GM20431 (cell line): ENCODE data around the gene ANKRD11.
"Not testable (repeated sequence)": the region's sequence is repeated elsewhere in the genome, so short reads cannot be mapped to it uniquely, and the experiment has no call there.

Source experiments
- in situ Hi-C: fragments of 300-500 bp; cut with MseI, MboI; formaldehyde crosslinking; loops from one replicate; pipeline ENCODE4 v1.15.0; 2020; ENCODE audit warnings: low sequenced_read_pairs; ENCODE audit not compliant: unreplicated experiment

ANKRD11 gene

DNA sequence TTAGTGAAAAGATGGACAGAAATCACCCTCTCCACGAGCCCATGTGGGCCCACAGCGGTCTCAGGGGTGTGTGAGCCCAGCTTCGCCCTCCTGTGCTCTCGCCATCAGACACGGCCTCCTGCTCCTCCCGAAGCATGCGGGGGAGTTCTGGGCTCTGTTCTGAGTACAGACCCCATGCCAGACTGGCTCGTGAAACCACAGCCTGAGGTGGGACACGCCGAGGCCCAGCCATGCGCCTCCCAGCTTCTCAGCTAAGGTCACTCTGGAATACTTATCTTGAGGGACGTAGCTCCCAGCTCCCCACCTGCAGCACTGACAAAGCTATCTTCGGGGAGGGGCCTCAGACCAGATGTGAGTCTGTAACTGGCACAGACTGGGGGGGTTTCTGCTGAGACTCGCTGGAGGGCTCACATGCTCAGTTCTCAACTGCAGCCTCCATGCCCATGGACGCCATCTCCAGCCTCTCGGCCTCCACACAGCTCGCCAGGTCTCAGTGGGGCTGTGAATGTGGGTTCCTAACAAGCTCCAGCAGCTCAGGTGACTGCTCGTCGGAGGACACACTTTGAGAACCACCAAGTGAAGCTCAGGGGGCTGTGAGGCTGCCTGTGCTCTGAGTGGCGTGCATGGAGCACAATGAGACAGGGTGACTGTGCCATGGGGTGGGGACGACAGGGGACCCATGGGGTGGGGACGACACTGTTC, 177.6 kb downstream of the ANKRD11 start:
- in situ Hi-C loops, result no loop called here

DNA sequence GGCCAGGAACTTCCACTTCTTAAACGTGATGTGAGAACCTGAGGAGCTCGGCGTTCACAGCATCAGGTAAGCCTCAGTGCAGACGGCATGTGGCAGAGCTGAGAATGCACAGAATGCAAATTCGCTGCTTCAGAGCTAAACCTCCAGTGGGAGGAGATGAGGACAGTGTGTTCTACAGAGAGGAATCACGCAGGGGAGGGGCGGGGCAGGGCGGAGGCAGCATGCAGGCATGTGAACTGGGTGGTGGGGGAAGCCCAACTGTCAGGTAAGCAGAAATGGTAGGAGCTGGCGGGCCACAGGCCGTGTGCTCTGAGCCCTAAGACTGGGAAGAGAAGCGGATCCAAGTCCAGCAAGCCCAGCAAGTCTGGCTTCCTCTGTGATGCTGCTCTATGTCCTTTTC, 178.2 kb downstream of the ANKRD11 start:
- in situ Hi-C loops, result no loop called here

DNA sequence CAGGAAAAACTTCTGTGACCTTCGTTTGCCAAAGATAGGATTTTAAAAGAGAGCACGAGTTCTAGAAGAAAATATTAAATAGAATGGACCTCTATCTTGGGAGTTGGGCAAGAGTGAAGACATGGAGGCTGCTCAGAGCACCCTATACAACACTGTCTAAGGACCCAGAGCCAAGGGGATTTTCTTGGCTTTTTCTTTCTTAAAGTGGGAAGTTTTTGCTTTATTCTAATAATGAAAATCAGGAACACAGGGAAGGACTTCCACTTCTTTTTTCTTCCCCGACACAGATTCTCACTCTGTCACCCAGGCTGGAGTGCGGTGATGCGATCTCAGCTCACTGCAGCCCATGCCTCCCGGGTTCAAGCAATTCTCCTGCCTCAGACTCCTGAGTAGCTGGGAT, 178.7 kb downstream of the ANKRD11 start:
- in situ Hi-C loops, result no loop called here

DNA sequence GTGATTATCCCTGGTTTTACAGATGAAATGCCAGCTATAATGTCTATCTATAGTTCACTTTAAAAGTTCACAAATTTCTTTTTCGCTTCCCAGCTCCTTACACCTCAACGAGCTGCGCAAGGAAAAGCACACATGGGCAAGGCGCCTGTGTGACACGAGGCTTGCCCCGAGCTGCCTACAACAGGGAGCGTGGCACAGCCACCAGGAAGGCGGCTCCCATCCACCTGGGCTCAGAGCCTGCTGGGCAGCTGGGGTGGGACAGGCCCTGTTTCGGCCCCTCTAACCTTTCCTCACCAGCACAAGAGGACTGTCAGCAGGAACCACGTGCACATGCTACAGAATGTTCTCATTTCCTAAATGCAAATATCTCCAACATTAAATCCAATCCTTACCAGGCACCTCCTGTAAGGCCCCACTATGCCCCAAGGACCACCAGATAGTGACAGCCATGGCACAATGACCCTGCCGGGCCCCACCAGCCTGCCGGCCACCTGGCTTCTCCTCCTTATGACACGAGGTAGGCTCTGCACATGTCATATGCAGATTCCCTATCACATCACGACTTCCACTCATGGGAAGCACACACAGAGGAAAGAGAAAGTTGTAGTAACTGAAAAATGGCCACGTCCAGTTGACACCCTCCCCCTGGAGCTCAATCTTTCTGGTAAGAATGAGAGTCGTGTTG, 180.8 kb downstream of the ANKRD11 start:
- in situ Hi-C loops, result no loop called here

DNA sequence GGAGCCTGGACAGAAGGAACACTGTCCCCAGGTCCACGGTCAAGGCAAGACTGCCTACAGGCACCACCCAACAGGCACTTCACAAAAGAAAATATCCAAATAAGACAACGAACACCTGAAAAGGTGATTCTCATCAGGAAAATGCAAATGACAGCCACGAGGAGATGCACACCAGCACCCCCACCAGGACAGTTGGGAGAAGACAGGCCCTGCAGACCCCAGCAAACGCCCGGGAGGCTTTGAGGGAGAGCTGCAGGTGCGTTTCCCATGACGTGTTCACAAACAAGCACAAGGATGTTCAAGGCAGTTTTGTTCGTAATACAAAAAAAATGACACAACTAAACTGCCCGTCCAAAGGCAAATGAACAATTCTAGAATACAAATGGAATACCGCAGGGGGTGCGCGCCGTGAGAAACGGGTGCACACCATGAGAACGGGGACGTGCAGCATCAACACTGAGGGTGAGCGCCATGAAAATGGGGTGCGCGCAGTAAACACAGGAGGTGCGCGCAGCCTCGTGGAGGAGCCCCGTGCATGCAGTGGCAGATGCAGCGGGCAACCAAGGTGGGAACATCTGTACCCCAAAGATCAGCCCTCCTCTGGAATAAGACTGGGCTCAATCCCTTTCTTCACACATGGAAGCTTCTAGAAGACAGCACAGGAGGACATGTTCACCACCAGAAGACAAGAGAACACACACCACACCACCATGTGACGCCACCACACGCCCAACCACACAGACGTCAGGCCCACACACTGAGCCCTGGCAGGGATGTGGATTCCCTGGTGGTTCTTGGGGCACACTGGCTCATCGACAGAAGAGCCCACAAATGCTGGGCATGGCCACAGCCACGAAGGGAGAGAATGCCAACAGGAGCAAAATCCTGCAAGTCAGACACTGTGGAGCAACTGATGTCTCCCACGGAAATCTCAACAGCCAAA, 181.7 kb downstream of the ANKRD11 start:
- in situ Hi-C loops, result no loop called here

DNA sequence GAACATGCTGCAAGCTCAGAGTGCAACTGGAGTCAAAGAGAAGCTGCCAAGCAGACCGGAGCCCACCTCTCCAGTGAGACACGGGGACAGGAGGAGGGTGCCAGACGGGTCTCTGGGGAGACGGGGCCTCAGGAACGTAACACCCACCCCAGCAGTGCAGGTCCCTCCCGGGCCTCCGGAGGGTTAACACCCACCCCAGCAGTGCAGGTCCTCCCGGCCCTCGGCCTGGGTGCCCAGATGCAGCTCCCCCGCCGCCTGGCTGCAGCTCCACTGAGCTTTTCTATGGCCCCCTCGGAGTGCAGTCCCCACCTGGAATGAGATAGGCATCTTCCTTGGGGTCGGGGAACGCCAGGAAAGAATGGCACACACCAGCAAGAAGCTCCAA, 182.9 kb downstream of the ANKRD11 start:
- in situ Hi-C loops, result no loop called here

DNA sequence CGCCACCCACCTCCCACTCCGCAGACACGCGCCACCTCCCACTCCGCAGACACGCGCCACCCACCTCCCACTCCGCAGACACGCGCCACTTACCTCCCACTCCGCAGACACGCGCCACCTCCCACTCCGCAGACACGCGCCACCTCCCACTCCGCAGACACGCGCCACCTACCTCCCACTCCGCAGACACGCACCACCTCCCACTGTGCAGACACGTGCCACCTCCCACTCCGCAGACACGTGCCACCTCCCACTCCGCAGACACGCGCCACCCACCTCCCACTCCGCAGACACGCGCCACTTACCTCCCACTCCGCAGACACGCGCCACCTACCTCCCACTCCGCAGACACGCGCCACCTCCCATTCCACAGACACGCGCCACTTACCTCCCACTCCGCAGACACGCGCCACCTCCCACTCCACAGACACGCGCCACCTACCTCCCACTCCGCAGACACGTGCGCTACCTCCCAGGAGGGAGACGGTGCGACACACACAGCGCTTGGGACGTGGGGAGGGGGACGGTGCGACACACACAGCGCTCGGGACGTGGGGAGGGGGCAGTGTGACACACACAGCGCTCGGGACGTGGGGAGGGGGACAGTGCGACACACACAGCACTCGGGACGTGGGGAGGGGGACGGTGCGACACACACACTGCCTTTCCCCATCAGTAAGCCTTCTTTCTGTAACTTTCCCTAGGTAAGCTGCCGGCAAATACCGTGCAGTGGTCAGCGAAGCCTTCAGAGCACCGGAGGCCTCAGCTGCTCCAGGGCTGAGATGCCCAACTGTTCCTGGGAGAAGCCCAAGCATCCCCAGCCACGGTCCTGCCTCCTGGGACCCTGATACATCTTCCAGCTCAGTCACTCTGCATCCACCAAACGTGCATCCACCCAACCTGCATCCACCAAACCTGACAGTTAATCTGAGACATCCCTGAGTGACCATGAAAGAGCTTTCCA, 183.6 kb downstream of the ANKRD11 start:
- in situ Hi-C loops, result not testable (repeated sequence)

DNA sequence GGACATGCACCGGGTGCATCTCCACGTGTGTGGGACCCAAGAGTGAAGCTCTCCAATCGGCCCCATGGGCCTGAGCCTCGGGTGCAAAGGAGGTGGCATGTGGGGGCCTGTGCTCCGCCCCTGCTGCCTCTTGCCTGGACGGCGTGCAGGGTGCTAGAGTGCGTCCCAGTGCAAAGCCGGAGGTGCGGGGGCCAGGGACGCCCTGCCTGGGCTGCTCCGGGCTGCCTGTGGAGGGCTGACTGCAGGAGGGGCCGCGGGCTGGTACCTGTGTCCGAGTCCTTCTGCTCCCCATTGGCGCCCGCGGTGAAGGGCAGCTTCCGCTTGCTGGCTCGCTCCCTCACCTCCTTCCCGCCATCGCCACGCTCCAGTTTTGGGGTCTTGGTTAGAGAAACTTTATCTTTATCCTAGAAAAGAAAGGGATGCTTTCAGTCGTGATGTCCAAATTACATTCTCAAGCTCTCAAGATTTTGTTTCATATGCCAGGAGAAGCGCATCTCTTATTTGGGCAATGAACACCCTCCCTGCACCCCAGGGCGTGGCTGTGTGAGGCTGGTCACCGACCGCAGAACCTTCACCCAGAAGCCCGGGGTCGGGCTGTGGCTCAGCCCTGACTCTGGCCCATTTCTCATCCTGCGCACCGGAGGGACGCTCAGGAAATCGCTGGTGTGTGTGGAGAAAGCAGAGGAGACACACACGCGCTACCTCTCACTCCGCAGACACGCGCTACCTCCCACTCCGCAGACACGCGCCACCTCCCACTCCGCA, 185.2 kb downstream of the ANKRD11 start:
- in situ Hi-C loops, result no loop called here

DNA sequence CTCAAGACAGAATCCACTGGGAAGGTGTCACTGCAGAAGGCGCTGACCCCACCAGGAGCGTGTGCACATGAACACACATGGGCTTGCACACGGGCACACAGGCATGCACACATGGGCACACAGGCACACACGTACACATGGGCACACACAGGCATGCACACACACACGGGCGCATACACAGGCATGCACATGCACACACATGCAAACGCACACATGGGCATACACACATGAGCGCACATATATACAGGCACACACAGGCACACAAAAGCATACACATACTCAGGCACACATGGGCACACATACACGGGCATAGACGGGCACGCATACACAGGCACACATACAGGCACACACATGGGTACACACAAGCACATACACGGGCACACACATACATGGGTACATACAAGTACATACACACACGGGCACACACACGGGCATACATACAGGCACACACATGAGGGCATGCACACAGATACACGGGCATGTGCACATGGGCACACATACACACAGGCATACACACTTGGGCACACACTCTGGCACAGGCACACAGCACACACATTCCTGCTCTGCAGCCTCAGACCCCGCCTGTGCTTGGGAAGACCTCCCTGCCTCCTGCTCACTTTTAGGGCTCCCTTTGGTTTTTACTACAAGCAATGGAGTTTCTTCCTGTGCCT, 186.0 kb downstream of the ANKRD11 start:
- in situ Hi-C loops, result no loop called here

DNA sequence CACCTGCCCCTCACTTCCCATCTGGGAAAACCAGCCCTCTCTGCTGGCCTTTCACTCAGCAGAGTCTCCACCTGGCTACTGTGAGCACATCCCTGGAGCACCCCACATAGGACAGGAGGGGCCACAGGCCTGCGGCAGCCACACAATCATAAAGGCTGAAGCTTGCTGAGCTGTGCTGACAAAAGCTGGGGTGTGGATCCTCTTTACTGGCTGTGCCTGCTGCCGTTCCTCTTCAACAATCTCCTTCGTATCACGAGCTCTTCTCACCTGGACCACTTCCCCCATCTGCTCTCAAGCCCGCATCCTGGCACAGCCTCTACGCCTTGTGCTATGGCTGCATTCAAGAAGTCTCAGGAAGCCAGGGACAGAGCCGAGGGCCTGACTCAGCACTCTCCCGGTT, 186.7 kb downstream of the ANKRD11 start:
- in situ Hi-C loops, result no loop called here

DNA sequence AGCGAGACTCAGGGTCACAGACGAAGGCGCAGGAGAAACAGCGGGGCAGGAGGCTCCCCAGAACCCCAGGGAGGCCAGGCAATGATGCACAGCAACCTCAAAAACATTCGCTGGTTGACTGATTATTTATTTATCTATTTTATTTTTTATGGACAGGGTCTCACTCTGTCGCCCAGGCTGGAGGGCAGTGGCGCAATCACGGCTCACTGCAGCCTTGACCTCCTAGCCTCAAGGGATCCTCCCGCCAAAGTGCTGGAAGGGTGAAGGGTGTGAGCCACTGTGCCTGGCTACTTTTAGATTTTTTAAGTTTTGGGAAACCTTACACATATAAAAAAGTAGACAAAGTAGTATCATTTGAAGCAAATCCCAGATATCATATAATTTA, 189.4 kb downstream of the ANKRD11 start:
- in situ Hi-C loops, result no loop called here

DNA sequence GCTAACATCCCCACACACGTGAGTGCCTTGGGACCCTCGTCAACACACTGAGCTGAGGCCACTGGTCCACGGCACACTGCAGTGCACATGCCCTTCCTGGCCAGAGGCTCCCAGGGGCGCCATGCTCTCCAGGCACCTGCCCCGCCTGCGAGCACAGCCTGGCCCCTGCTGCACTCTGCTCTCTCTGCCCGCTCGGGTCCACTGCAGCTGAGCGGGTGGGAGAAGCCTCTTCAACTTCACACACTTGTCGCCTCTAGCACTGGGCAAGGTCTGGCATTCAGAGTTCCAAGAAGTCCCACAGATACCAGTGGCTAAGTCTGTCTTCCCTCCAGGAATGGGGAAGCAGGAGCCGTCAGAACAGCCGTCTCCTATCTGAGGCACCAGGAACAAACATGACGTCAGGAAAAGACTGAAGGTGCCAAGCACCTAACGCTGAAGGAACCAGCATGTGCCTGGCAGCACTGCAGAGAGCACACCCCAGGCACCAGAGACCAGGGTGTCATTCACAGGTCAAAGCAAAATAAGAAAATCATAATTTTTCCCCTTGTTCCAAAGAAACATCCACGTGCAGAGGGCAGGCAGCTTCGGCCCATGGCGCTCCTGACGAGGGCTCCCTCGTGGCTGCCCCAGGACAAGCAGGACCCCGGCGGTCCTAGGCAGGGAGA, 189.9 kb downstream of the ANKRD11 start:
- in situ Hi-C loops, result no loop called here

DNA sequence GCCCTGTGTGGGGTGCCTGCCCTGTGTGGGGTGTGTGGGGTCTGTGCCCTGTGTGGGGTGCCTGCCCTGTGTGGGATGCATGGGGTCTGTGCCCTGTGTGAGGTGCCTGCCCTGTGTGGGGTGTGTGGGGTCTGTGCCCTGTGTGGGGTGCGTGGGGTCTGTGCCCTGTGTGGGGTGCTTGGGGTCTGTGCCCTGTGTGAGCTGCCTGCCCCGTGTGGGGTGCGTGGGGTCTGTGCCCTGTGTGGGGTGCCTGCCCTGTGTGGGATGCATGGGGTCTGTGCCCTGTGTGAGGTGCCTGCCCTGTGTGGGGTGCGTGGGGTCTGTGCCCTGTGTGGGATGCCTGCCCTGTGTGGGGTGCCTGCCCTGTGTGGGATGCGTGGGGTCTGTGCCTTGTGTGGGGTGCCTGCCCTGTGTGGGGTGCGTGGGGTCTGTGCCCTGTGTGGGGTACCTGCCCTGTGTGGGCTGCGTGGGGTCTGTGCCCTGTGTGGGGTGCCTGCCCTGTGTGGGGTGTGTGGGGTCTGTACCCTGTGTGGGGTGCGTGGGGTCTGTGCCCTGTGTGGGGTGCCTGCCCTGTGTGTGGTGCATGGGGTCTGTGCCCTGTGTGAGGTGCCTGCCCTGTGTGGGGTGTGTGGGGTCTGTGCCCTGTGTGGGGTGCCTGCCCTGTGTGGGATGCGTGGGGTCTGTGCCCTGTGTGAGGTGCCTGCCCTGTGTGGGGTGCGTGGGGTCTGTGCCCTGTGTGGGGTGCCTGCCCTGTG, 190.8 kb downstream of the ANKRD11 start:
- in situ Hi-C loops, result not testable (repeated sequence)

DNA sequence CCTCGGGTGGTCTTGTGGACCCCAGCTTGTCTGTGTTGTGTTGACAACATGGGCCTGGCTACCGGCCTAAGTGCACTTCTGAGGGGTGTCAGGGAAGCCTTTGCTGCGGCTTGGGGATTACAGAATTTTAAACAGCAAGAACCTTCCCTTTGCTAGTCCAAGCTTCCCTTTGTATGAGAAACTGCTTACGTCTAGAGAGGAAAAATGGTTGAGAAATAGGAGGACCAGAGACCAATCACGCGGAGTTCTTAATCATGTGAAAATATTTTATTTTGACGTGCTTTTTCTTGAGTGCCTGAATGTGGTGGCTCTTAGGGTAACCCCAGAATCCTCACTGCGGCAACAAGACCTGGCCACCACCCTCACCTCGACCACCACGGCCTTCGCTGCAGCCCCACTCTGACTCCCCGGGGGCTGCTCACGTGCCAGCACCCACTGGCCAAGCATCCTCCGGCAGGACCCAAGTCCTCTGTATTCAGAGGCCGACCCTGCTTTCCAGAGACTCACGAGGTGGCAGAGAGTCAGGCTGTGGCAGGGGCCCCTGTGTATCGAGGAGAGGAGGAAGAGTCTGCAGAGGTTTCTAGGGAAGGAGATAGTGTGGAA, 191.6 kb downstream of the ANKRD11 start:
- in situ Hi-C loops, result no loop called here

DNA sequence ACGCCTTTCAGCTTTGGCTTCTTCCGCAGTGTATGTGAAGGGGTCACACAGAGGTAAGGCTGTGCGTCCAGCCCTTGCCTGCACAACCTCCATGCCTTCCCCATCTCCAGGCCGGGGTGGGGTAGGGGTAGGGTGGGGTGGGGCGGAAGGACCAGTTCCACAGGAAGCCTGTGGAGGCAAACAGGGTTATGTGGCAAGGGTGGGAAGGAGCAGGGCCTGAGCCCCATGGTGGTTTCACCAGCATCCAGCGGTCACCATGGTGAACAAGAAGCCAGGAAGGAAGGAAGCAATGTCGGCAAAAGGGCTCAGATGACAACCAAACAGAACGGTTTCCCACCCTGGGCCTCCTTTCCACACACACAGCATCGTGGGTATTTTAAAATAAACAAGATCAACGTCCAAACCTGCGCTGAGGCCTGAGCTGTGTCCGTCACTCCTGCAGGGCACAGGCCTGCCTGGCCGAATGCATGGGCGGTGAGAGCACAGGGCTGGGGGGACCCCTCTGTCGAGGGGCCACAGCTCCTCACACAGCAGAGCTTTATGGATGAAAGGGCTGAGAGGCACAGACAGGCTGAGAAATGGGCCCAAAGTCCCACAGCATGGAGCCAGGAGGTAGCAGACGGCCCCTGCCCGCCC, 192.3 kb downstream of the ANKRD11 start:
- in situ Hi-C loops, result no loop called here

DNA sequence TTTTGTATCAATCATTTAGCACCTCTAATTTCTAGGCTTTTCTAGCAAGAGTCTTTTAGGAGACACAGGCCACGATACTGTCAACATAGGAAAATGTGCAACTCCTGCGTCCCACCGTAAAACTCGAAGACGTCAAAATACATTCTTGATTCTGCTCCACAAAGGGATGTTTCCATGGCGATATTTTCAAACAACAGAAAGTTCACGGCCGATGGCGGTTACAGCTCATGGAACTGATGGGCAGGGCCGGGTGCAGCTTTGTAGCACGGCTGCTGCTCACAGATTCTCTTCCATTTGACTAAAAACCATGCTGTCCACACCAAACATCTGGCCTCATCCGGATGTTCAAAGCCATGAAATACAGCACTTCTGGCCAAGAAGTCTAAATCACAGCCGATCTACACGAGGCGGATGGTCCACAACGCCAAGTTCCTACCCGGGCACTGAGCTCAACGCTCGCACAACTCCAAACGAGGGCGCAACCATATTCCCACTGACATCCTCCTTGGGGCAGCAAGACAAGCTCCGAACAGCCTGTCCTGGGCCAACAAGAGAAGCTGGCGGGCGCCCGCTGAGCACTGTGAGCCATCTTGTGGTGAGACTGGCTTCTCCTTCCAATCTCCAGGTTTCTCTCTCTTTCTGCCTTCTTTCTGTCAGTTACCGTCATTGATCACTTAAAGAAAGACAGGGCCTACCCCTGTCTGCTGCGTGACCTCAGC, 193.0 kb downstream of the ANKRD11 start:
- in situ Hi-C loops, result no loop called here
